ENCODE measurements around the gene HELZ. TPM values are rescaled to one million over a fixed set of nuclear protein-coding genes. Genes with fewer than 3 reads are reported as not detected.

HELZ gene
- total and polyA plus RNA-seq, 2 donors (not counting 3 experiments of a cell fraction or from before 2014, with no cell fraction given): 8.0 to 47.3 TPM

DNA sequence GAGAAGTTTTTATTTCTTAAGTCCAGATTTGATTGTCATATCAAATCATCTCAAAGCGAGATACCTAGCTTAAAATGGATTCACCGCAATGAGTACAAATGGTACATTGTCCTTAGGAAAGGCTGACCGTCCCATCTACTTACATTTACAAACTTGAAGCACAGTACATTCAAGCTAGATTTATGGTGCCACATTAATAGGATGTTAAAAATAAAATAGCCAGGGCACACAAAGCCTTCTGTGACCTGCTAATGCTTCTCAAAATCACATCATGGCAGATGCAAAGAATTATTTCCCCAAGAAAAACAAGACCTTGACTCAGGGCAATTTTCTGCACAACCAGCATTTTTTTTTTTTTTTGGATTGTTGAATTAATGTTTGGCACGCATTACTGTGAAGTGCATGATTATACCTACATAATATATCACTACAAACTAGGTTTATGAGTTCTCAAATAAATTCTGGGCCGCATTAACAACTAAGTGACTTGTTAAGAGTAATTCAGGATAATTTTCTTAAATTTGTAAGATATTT, 175.3 kb downstream of the HELZ start:
- H3K27me3 ChIP-seq (ENCODE audit: control insufficient read depth in 2 of 2, insufficient read depth in 2 of 2, low read length in 2 of 2): no peaks in the 10 kb centered on the region
- no peak overlapping the region for H3K27ac ChIP-seq (ENCODE audit: insufficient read depth, low read depth, low read length)
- no peak overlapping the region for H2AFZ ChIP-seq (ENCODE audit: low read depth, low read length)
- TF ChIP-seq GATA2 (IDR thresholded peaks at IDR 0.05; ENCODE audit: insufficient read depth, insufficient read length, low read depth, low read length): no peak
- TF ChIP-seq, protein P1, sequence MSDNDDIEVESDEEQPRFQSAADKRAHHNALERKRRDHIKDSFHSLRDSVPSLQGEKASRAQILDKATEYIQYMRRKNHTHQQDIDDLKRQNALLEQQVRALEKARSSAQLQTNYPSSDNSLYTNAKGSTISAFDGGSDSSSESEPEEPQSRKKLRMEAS (IDR thresholded peaks at IDR 0.05; ENCODE audit: insufficient read depth, insufficient read length): no peak
- TF ChIP-seq FOS (IDR thresholded peaks at IDR 0.05; ENCODE audit: borderline replicate concordance, insufficient read depth, low read length): no peak
- TF ChIP-seq, protein P2, sequence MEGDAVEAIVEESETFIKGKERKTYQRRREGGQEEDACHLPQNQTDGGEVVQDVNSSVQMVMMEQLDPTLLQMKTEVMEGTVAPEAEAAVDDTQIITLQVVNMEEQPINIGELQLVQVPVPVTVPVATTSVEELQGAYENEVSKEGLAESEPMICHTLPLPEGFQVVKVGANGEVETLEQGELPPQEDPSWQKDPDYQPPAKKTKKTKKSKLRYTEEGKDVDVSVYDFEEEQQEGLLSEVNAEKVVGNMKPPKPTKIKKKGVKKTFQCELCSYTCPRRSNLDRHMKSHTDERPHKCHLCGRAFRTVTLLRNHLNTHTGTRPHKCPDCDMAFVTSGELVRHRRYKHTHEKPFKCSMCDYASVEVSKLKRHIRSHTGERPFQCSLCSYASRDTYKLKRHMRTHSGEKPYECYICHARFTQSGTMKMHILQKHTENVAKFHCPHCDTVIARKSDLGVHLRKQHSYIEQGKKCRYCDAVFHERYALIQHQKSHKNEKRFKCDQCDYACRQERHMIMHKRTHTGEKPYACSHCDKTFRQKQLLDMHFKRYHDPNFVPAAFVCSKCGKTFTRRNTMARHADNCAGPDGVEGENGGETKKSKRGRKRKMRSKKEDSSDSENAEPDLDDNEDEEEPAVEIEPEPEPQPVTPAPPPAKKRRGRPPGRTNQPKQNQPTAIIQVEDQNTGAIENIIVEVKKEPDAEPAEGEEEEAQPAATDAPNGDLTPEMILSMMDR (IDR thresholded peaks at IDR 0.05; ENCODE audit: extremely low read depth in 1 of 2, insufficient read depth in 1 of 2, low read depth in 1 of 2, low read length in 2 of 2): no peak
- TF ChIP-seq EZH2 (IDR thresholded peaks at IDR 0.05; ENCODE audit: borderline replicate concordance, low read depth, low read length, severe bottlenecking): no peak
- TF ChIP-seq MYC (IDR thresholded peaks at IDR 0.05; ENCODE audit: low read depth, low read length): no peak
- TF ChIP-seq JUN (IDR thresholded peaks at IDR 0.05; ENCODE audit: borderline replicate concordance, insufficient read depth, insufficient read length, low read depth): no peak
- no peak for TF ChIP-seq POLR2A (IDR thresholded peaks at IDR 0.05; ENCODE audit: low read depth, low read length)
- TF ChIP-seq POLR2AphosphoS5 (IDR thresholded peaks at IDR 0.05; ENCODE audit: insufficient read depth, low read depth, low read length): no peak
- no peak overlapping the region for H3K4me3 ChIP-seq (replicated peaks in 1 of 3; ENCODE audit: insufficient read depth in 1 of 3, low read depth in 1 of 3, low read length in 3 of 3)
- no peak for FAIRE-seq
- no peaks in the 10 kb centered on the region for H3K79me2 ChIP-seq (ENCODE audit: control insufficient read depth, insufficient read depth, low read length)
- no peak overlapping the region for H3K4me2 ChIP-seq (ENCODE audit: insufficient read depth, low read length)
- no peak overlapping the region for H3K9ac ChIP-seq (replicated peaks; ENCODE audit: extremely low read depth, insufficient read depth, low read length)
- ChIA-PET POLR2A (no interaction called here), CTCF (interaction anchor here (1.3 kb wide), 2 partner anchors 9 to 12 kb away, joined by 4 to 5 read pairs; no protein-coding TSS in a partner anchor)
- H4K20me1 ChIP-seq (replicated peaks; ENCODE audit: control insufficient read depth, extremely low read depth, insufficient read depth, low read length): no peaks in the 10 kb centered on the region
- no TSS peak for BruUV-seq (replicated peaks)
- dilution Hi-C loops (cut with MboI; ENCODE audit: extremely low pct_ligation_motif_present, low sequenced_read_pairs): no loop called here
- H3K36me3 ChIP-seq (ENCODE audit: control insufficient read depth in 2 of 2, extremely low read depth in 1 of 2, insufficient read depth in 2 of 2, low read length in 2 of 2): no peaks in the 10 kb centered on the region
- DNase-seq (ENCODE audit: low read depth, low spot score): no peak
- no peaks in the 10 kb centered on the region for H3K9me1 ChIP-seq (replicated peaks; ENCODE audit: control insufficient read depth, extremely low read depth, insufficient read depth, low read length)
- intact Hi-C loops (cut with micrococcal nuclease): no loop called here
- no peaks in the 10 kb centered on the region for H3K4me1 ChIP-seq (ENCODE audit: control insufficient read depth, extremely low read depth, insufficient read depth, low read length)
- H3K9me3 ChIP-seq (replicated peaks; ENCODE audit: control insufficient read depth, insufficient read depth, low read length): no peaks in the 10 kb centered on the region
